OCI-LY3 (cell line): ENCODE data around the gene COL4A3.
"Not testable (repeated sequence)": the region's sequence is repeated elsewhere in the genome, so short reads cannot be mapped to it uniquely, and the experiment has no call there.

Experiments
- H2AFZ ChIP-seq: fragments of 200-600, 300-600 bp; shearing (Covaris generic); 2 replicates; pipeline ENCODE4 v1.6.0; 2014; ENCODE audit warnings: antibody characterized with exemption, low read depth, low read length
- H3K27ac ChIP-seq: fragments of 200-600, 300-600 bp; sonication (generic); 2 replicates; pipeline ENCODE4 v1.5.1; 2014; ENCODE audit warnings: mild to moderate bottlenecking, low read length, moderate library complexity, mixed read lengths
- H3K27me3 ChIP-seq: fragments of 200-600, 300-600 bp; sonication (generic); 2 replicates; pipeline ENCODE4 v1.6.1; 2014; ENCODE audit warnings: low read depth, low read length, mixed read lengths
- H3K36me3 ChIP-seq: fragments of 200-600, 300-600 bp; sonication (generic); replicated peaks from 2 replicates; pipeline ENCODE3; 2014; ENCODE audit warnings: low read depth, low read length, mixed read lengths
- H3K4me1 ChIP-seq: fragments of 300-600, 200-600 bp; sonication (generic); 2 replicates; pipeline ENCODE4 v1.6.1; 2014; ENCODE audit warnings: low read length, mixed read lengths
- H3K4me2 ChIP-seq: fragments of 200-600, 300-600 bp; sonication (generic); 2 replicates; pipeline ENCODE4 v1.6.1; 2014; ENCODE audit warnings: low read length, mixed read lengths
- H3K4me3 ChIP-seq: fragments of 300-600, 200-600 bp; sonication (generic); 2 replicates; pipeline ENCODE4 v1.5.1; 2014; ENCODE audit warnings: antibody characterized with exemption, mild to moderate bottlenecking, low read length, moderate library complexity
- H3K79me2 ChIP-seq: fragments of 300-600, 200-600 bp; shearing (Covaris generic); 2 replicates; pipeline ENCODE4 v1.6.1; 2014; ENCODE audit warnings: mild to moderate bottlenecking, low read length, mixed read lengths
- H3K9ac ChIP-seq: fragments of 300-600, 200-600 bp; shearing (Covaris generic); 2 replicates; pipeline ENCODE4 v1.6.0; 2014; ENCODE audit warnings: mild to moderate bottlenecking, low read length, moderate library complexity
- H3K9me3 ChIP-seq: fragments of 200-600, 300-600 bp; shearing (Covaris generic); 2 replicates; pipeline ENCODE4 v1.6.1; 2014; ENCODE audit warnings: low read length, mixed read lengths; ENCODE audit not compliant: insufficient read depth
- H4K20me1 ChIP-seq: fragments of 200-600, 300-600 bp; sonication (generic); 2 replicates; pipeline ENCODE4 v1.6.1; 2016; ENCODE audit warnings: low read length, mixed read lengths; ENCODE audit not compliant: insufficient read depth
- CTCF ChIP-seq: fragments of 200-600, 300-600 bp; sonication (generic); IDR thresholded peaks from 2 replicates; pipeline ENCODE4 v1.5.1; 2014; ENCODE audit warnings: antibody characterized with exemption, low read length, low read depth
- EZH2phosphoT487 ChIP-seq: fragments of 200-600 bp; shearing (Covaris generic); IDR thresholded peaks from 2 replicates; pipeline ENCODE4 v1.6.1; 2018; ENCODE audit warnings: antibody characterized with exemption, mixed run types, low read depth

The COL4A3 gene

GRCh38 chr2:227222292-227222691, 57.9 kb downstream of the COL4A3 start:
- H2AFZ ChIP-seq = no peak overlapping the region
- H3K27ac ChIP-seq = no peak overlapping the region
- TF ChIP-seq EZH2phosphoT487 (no peak), CTCF (no peak)
- no peak overlapping the region for H3K4me3 ChIP-seq
- H3K9ac ChIP-seq = no peak overlapping the region
- no peaks in the 10 kb centered on the region for H4K20me1 ChIP-seq
- H3K27me3 ChIP-seq = no peaks in the 10 kb centered on the region
- no peaks in the 10 kb centered on the region for H3K36me3 ChIP-seq
- H3K4me2 ChIP-seq = no peak overlapping the region
- H3K79me2 ChIP-seq = no peaks in the 10 kb centered on the region
- H3K4me1 ChIP-seq = no peaks in the 10 kb centered on the region
- H3K9me3 ChIP-seq = no peaks in the 10 kb centered on the region

- H3K9me3 ChIP-seq, H3K27me3 ChIP-seq, H4K20me1 ChIP-seq, H3K9ac ChIP-seq, H3K79me2 ChIP-seq, H2AFZ ChIP-seq, H3K4me2 ChIP-seq, H3K4me3 ChIP-seq, H3K27ac ChIP-seq, H3K36me3 ChIP-seq, H3K4me1 ChIP-seq: not testable (repeated sequence)
Measured at GRCh38 chr2:227225641-227226040, 61.2 kb downstream of the COL4A3 start.

GRCh38 chr2:227228061-227228667, 63.7 kb downstream of the COL4A3 start:
- Histone ChIP-seq H3K4me3 (no peak overlapping the region), H2AFZ (no peak overlapping the region), H3K36me3 (no peaks in the 10 kb centered on the region), H3K27ac (no peak overlapping the region), H3K79me2 (no peaks in the 10 kb centered on the region), H3K27me3 (no peaks in the 10 kb centered on the region), H3K4me2 (no peak overlapping the region), H3K4me1 (no peaks in the 10 kb centered on the region), H3K9me3 (no peaks in the 10 kb centered on the region), H4K20me1 (no peaks in the 10 kb centered on the region), H3K9ac (no peak overlapping the region)
- no peak for TF ChIP-seq CTCF
- no peak for TF ChIP-seq EZH2phosphoT487

- Histone ChIP-seq H3K36me3 (no peaks in the 10 kb centered on the region), H3K4me1 (no peaks in the 10 kb centered on the region), H3K9me3 (no peaks in the 10 kb centered on the region), H3K9ac (no peak overlapping the region), H2AFZ (no peak overlapping the region), H3K27ac (no peak overlapping the region), H3K4me3 (no peak overlapping the region), H3K27me3 (no peaks in the 10 kb centered on the region), H4K20me1 (no peaks in the 10 kb centered on the region), H3K4me2 (no peak overlapping the region), H3K79me2 (no peaks in the 10 kb centered on the region)
- no peak for TF ChIP-seq EZH2phosphoT487
- TF ChIP-seq CTCF = no peak
Measured at GRCh38 chr2:227230151-227230550, 65.7 kb downstream of the COL4A3 start.

GRCh38 chr2:227234429-227234828, 70.0 kb downstream of the COL4A3 start:
- Histone ChIP-seq H3K79me2 (no peaks in the 10 kb centered on the region), H3K27ac (no peak overlapping the region), H3K9me3 (no peaks in the 10 kb centered on the region), H3K36me3 (no peaks in the 10 kb centered on the region), H3K4me3 (no peak overlapping the region), H3K4me1 (no peaks in the 10 kb centered on the region), H2AFZ (no peak overlapping the region), H3K9ac (no peak overlapping the region), H3K27me3 (no peaks in the 10 kb centered on the region), H4K20me1 (no peaks in the 10 kb centered on the region), H3K4me2 (no peak overlapping the region)
- TF ChIP-seq CTCF = no peak
- TF ChIP-seq EZH2phosphoT487 = no peak
